COR-L47 (cell line): ENCODE measurements around the gene NPDC1.
"Not testable (repeated sequence)": the region's sequence is repeated elsewhere in the genome, so short reads cannot be mapped to it uniquely, and the experiment has no call there.

Experiments used
- DNase-seq: peaks from one replicate; lab custom pipeline; 2025; lab: John Stamatoyannopoulos, UW

The NPDC1 gene

GRCh38 chr9:137011156-137011555, 34.8 kb downstream of the NPDC1 start:
- DNase-seq: no peak

DNA sequence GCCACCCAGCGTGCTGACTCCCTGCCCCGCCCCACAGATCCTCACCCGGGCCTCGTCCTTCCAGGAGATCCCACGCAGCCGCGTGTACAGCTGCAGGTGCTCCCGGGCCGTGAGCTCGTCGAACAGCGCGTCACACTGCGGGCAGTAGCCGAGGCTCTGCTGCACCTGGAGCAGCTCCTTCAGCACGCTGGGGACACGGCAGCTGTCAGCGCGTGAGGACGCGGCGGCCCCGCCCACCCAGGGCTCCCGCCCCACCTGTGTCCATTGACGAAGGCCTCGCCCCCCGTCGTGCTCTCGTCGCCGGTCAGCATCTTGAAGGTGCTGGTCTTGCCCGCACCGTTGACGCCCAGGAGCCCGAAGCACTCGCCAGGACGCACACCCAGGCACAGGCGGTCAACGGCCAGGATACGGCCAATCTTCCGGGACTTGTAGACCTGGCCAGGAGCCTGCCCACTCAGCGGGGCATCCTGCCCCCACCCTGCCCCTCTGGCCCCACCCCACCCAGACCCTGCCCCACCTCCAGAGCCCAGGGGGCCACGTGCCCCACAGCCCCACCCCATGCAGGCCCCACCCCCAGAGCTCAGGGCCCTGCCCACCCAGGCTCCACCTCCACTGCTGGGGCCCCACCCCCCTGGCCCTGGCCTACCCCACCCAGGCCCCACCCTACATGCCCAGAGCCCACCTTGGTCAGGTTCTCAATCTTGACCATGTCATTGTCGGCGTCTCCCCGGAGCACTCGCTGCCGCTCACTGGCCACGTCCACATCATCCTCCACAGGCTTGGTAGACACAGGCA, 35.8 kb downstream of the NPDC1 start:
- no peak for DNase-seq

- DNase-seq: no peak
Observed at GRCh38 chr9:137009217-137009616, 36.8 kb downstream of the NPDC1 start.

DNA sequence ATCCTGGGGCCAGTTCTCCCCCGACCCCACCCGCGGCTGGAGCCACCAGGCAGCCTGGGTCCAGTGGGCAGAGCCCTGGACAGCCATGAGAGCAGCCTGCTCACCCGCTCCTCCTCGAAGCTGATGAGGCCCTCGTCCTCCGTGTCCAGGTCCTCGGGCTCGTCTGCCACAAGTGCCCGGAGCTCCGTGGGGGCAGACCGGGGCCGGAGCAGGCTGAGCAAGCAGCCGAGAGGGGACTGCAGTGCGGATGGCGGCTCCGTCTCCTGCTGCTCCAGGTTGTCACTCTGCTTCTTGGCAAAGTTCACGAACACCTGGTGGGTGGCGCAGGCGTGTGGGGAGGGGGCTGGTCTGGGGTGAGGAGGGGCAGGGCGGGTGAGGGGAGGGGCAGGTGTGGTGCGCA, 37.7 kb downstream of the NPDC1 start:
- DNase-seq: no peak

GRCh38 chr9:137007816-137008270, 38.1 kb downstream of the NPDC1 start:
- DNase-seq: no peak

DNA sequence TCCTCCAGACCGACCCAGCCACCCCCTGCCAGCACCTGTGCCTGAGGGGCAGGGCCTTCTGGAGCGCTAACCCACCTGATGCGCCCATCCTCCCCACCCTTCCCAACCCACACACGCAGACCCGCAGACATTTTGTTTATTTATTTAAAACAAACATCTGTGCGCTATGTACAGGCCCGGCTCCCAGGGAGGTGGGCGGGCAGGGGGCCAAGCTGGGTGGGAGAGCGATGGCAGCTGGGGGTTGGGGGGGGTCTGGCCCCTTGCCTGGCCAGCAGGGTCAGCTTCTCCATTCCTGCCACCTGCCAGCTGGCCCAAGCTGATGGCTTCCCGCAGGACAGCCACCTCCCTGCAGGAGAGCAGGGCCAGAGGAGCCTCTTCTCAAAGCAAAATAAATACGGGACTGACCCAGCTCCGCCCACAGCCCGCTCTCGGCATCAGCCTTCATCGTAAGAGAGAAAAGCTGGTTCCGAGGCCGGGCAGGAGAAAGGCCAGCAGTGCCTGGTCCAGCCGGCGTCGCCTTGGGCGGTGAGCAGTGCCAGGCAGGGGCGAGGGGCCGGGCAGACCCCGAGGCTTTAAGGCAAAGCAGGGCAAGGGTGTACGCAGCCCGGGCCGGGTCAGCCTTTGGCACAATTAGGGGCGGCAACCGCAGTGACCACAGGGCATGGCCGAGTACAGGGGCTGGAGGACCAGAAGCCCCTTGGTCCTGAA, 38.7 kb downstream of the NPDC1 start:
- DNase-seq: peak; percentile 78

DNA sequence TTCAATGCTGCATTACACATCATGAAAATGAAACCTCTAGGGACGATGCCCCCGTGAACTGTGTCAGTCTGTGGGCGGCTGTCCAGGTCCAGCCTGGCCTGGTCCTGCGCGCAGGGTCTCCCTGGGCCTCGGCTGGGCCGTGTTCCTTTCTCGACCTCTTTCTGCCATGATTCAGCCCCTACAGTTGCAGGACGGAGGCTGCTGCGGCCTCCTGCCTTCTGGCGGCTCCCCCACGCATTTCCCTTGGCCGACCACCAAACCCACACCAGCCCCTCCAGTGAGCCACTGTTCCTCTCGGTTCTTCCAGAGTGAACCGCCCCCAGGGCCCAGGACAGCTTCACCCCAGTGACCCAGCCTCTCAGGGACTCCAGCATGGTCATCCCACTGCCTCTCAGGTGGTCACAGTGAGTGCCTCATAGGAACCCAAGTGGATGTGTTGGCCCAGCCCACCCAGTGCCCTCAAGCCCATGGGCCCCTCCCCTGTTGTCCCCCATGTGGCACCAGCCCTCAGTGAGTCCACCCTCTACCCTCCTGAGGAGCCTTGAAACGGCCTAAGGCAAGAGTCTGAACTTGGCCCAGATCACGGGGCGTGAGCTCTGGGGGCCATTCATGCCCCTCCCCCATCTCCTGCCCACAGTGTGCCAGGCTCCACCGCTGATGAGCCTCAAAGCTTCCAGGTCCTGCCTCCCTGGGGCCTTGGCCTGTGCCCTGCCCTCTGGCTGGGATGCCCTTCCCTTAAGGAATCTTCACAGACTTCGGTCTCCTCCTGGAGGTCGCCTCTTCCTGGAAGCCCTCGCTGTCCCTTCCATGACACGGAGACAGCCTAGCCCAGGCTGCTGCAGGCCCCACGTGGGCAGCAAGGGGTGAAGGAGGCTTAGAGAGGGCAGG, 39.6 kb downstream of the NPDC1 start:
- DNase-seq: no peak

- not testable (repeated sequence) for DNase-seq
Observed at GRCh38 chr9:137004285-137004684, 41.7 kb downstream of the NPDC1 start.

GRCh38 chr9:137002646-137003041, 43.3 kb downstream of the NPDC1 start:
- DNase-seq: no peak

DNA sequence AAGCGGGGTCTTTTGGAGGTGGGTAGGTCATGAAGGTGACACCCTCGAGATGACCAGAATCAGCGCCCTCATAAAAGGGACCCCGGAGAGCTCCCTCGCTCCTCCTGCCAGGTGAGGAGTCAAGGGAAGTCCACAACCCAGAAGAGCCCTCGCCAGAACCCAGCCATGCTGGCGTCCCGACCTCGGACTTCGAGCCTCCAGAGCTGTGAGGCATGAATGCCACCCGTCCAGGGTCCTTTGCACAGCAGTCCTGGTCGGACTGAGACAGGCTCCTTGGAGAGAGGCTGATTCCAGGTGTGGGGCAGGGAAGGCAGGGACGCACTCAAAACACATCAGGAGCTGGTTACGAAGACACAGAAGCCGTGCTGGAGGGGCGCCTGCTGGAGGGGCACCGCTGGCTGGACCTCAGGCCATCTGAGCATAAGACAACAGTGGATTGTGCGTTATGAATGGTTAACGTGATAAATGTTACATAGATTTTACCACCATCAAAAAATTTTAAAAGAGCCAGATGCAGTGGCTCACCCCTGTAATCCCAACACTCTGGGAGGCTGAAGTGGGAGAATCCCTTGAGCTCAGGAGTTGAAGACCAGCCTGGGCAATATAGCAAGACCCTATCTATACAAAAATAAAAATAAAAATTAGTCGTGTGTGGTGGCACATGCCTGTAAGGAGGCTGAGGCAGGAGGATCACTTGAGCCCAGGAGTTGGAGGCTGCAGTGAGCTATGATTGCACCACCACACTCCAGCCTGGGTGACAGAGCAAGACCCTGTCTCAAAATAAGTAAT, 43.9 kb downstream of the NPDC1 start:
- DNase-seq: no peak

DNA sequence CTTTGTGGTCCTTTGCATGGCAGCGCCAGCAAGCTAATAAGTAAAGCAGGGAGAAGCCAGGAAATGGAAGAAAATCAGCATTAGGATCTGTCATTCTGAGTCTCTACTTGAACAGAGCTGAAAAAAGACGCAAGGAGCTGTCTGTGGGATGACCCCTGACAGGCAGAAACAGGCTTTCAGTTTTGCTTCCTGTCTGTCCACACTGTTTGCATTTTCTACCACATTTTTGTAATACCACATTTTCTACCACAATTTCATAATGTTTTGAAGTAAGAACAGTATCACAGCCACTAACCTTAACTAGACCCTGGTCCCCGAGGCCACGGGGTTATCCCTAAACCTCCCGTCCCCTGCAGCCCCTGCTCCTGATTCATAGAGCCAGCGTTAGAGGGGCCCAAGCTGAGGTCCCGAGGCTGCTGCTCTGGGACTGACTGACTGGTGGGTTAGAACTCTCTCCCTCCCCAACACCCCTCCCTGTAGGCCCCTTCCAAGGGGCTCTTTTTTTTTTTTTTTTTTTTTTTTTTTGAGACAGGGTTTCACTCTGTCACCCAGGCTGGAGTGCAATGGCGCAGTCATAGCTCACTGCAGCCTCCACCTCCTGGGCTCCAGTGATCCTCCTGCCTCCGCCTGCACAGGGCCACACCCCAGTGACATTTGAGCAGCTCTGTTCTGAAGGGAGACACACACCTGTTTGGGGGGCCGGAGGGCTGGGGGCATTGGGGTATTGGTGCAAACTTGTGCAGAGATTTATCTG, 45.6 kb downstream of the NPDC1 start:
- no peak for DNase-seq

GRCh38 chr9:136997830-136998234, 48.1 kb downstream of the NPDC1 start:
- no peak for DNase-seq

- DNase-seq: no peak
Observed at GRCh38 chr9:136997371-136997770, 48.6 kb downstream of the NPDC1 start.

GRCh38 chr9:136996361-136997292, 49.4 kb downstream of the NPDC1 start, which contains the start of gene CLIC3:
Gene CLIC3, minus strand, starts transcription at chr9:136996568. Its CDS starts 25 bp downstream, at chr9:136996543.
- DNase-seq: peak; percentile 46

DNA sequence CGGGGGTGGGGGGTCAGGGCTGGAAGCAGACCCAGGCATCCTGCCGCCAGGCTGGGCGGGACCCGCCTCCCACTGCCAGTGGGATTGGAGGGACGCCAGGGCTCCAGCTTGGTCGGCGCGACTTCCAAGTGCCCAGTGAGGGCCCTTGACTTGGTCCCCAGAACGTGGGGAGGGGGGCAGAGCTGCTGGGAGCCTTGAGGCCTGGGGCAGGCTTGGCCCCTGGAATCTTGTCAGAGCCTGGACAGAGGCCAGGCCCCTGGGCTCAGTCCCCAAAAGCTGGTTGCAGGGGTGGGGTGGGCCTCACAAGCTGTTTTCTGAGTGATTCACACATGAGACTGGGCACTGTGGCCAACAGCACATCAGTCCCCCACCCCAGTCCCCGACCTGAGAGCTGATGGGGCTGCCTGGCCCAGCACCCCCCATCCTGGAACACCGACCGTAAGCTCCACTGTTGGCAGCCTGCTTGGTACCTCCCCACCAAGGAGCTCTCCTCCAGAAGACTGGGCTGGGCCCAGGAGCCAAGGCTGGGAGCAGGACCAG, 50.1 kb downstream of the NPDC1 start:
- peak; percentile 27 for DNase-seq

GRCh38 chr9:136995362-136995761, 50.6 kb downstream of the NPDC1 start:
- no peak for DNase-seq

DNA sequence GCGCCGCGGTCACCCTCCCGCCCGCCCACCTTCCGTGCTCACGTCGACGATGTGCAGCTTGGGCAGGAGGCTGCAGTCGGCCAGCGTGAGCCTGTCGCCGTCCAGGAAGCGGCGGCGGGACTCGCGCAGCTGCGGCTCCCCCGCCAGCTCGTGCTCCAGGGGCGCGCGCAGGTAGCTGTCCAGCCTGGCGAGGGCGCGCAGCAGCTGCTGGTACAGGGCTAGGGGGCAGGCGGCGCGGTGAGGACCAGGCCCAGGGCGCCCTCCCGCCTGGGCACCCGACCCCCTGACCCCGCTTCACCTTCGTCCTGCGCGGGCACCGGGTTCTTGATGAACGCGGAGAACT, 51.1 kb downstream of the NPDC1 start:
- DNase-seq: no peak

GRCh38 chr9:136994180-136994887, 51.6 kb downstream of the NPDC1 start:
- no peak for DNase-seq
